GM19193 (cell line): ENCODE results near the gene NECTIN1.

Source experiments
- POLR2A ChIP-seq: IDR thresholded peaks from 4 replicates; pipeline ENCODE4 v1.6.1; 2011; ENCODE audit not compliant: insufficient read depth, insufficient read length; ENCODE audit errors: extremely low read depth

NECTIN1 gene

GRCh38 chr11:119745776-119746535 is 17.0 kb upstream of the NECTIN1 start:
- no peak for TF ChIP-seq POLR2A

GRCh38 chr11:119745112-119745511 is 16.1 kb upstream of the NECTIN1 start:
- TF ChIP-seq POLR2A, result no peak

GRCh38 chr11:119744577-119744976 is 15.6 kb upstream of the NECTIN1 start:
- TF ChIP-seq POLR2A, result no peak

- no peak for TF ChIP-seq POLR2A
These were observed 14.0 kb upstream of the NECTIN1 start for GRCh38 chr11:119743006-119743405.

- no peak for TF ChIP-seq POLR2A
These were observed 13.4 kb upstream of the NECTIN1 start for GRCh38 chr11:119742263-119742861.

GRCh38 chr11:119741369-119742262 is 12.6 kb upstream of the NECTIN1 start:
- no peak for TF ChIP-seq POLR2A

GRCh38 chr11:119739975-119740374 is 11.0 kb upstream of the NECTIN1 start:
- TF ChIP-seq POLR2A, result no peak

- no peak for TF ChIP-seq POLR2A
These were observed 10.2 kb upstream of the NECTIN1 start for GRCh38 chr11:119739021-119739703.

- no peak for TF ChIP-seq POLR2A
These were observed 9.0 kb upstream of the NECTIN1 start for GRCh38 chr11:119738059-119738439.

- no peak for TF ChIP-seq POLR2A
These were observed 8.5 kb upstream of the NECTIN1 start for GRCh38 chr11:119737366-119738058.

- TF ChIP-seq POLR2A, result no peak
These were observed 5.8 kb upstream of the NECTIN1 start for GRCh38 chr11:119734788-119735187.

GRCh38 chr11:119730789-119731386 is 1.9 kb upstream of the NECTIN1 start:
- no peak for TF ChIP-seq POLR2A

- no peak for TF ChIP-seq POLR2A
These were observed 1.1 kb upstream of the NECTIN1 start for GRCh38 chr11:119729951-119730613.
